Body of pancreas (tissue), 4 donors: ENCODE measurements around the gene SDCBP2. TPM values are rescaled to one million over a fixed set of nuclear protein-coding genes. Genes with fewer than 3 reads are reported as not detected.

Source experiments
- ATAC-seq: fragments of 150-250 bp; one replicate; pipeline ENCODE4 v1.9.1; 2016
- DNase-seq, 4 donors: peaks; one replicate each; pipeline ENCODE4 v3.0.0-alpha.2; 2019
- H3K27ac ChIP-seq, 4 donors: fragments of 200-600 bp; sonication (generic); 1 replicate in 3 of 4; 2 replicates in 1 of 4; pipeline versions ENCODE4 v1.5.1 to v1.6.1; 2016 to 2019; ENCODE audit warnings: mild to moderate bottlenecking in 1 of 4, mixed read lengths in 1 of 4, moderate library complexity in 1 of 4
- H3K27me3 ChIP-seq, 2 donors: fragments of 200-600 bp; sonication (generic); one replicate each; pipeline ENCODE4 v1.6.0; 2016; ENCODE audit warnings: mild to moderate bottlenecking in 1 of 2
- H3K36me3 ChIP-seq, 2 donors: fragments of 200-600 bp; sonication (generic); replicated peaks in 1 of 2; 2 replicates each; pipeline ENCODE4 v1.5.1; 2016; ENCODE audit warnings: low read depth in 2 of 2; ENCODE audit not compliant: insufficient read depth in 1 of 2
- H3K4me1 ChIP-seq: fragments of 200-600 bp; sonication (generic); one replicate; pipeline ENCODE4 v1.6.0; 2016
- H3K4me3 ChIP-seq, 2 donors: fragments of 200-600 bp; sonication (generic); 1 replicate in 1 of 2; 2 replicates in 1 of 2; pipeline ENCODE4 v1.5.1; 2016 to 2019
- H3K9me3 ChIP-seq, 3 donors: fragments of 200-600 bp; sonication (generic); 1 replicate in 2 of 3; 2 replicates in 1 of 3; pipeline ENCODE4 v1.5.1; 2016
- POLR2A ChIP-seq, 3 donors: fragments of 450-650 bp; IDR thresholded peaks; one replicate each; pipeline ENCODE4 v1.6.1; 2016; ENCODE audit warnings: antibody characterized with exemption in 3 of 3, mild to moderate bottlenecking in 2 of 3
- WGBS, 2 donors: methylation state at CpG; one replicate each; pipeline ENCODE4 v1.1.5; 2017; 5-methylcytosine and 5-hydroxymethylcytosine counted together
- intact Hi-C: fragments of 100-400 bp; cut with DNase I; formaldehyde crosslinking; loops from one replicate; pipeline ENCODE4 v1.15.1; 2023
- total RNA-seq, 2 donors: library from RNA; depleted of rRNA; stranded (reverse); fragments of >200 nt; gene quantifications; one replicate each; pipeline ENCODE4 v1.1.0, GENCODE V29; 2016
- TF ChIP-seq, protein P1 (sequence below), 7 experiments: fragments of 450-650 bp in 4 of 7; fragments of 200-600 bp in 3 of 7; sonication (generic) in 3 of 7; IDR thresholded peaks; one replicate each; pipeline ENCODE4 v1.5.1; 2016 to 2019; ENCODE audit warnings: antibody characterized with exemption in 7 of 7

SDCBP2 gene
- total RNA-seq, 2 donors from 2014 or later: 14.8 to 20.0 TPM

DNA sequence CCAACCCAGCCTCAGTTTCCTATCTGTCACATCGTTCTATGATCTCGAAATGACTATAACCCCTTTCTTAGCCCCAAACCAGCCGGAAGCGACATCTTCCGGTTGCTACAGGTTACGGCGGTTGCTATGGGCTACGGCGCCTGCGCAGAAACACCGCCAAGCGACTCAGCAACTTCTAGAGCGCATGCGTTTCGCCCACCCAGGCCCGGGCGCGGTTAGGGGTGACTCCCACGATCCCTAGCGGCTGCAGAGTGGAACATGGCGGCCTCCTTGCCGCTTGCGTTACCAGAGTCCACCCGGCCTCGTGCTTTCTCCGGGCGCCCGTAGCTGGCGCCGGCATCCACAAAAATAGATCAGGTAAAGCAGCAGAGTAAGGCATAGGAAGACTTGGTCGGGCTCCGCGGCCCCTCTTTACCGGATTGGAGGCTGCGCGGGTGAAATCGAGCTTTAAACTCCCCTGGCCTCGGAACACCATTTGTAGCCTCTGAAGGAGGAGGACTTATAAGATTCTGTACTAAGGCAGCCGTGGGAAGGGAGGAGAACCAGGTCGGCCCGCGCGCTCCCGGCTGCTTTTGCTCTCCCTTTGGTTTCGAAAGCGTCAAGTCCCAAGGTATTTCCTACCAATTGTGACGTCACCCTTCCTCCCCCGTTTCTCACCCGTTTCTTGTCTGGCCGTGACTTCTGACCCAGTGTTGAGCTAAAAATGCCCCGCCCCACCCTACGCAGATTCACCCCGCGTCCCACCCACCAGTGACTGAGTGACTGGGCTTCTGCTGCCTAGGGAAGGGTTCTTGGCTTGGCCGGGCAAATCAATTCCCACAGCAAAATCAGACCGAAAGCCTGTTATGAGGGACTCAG is 3.5 kb downstream of the SDCBP2 start:
- Histone ChIP-seq H3K27ac (peak overlapping the region; percentile 88 to 95 (median 92)), H3K9me3 (no peaks in the 10 kb centered on the region), H3K4me3 (peak overlapping the region; percentile 40 to 55), H3K27me3 (no peaks in the 10 kb centered on the region), H3K4me1 (peaks cover 50% of the 10 kb centered on the region), H3K36me3 (no peaks in the 10 kb centered on the region)
- 0 to 1% methylated on average over 26 to 56 of the region's 56 CpGs for WGBS, 2 donors
- intact Hi-C loops: no loop called here
- TF ChIP-seq POLR2A (IDR thresholded peaks at IDR 0.05): peak; percentile 89 to 98 (median 97)
- TF ChIP-seq, protein P1, sequence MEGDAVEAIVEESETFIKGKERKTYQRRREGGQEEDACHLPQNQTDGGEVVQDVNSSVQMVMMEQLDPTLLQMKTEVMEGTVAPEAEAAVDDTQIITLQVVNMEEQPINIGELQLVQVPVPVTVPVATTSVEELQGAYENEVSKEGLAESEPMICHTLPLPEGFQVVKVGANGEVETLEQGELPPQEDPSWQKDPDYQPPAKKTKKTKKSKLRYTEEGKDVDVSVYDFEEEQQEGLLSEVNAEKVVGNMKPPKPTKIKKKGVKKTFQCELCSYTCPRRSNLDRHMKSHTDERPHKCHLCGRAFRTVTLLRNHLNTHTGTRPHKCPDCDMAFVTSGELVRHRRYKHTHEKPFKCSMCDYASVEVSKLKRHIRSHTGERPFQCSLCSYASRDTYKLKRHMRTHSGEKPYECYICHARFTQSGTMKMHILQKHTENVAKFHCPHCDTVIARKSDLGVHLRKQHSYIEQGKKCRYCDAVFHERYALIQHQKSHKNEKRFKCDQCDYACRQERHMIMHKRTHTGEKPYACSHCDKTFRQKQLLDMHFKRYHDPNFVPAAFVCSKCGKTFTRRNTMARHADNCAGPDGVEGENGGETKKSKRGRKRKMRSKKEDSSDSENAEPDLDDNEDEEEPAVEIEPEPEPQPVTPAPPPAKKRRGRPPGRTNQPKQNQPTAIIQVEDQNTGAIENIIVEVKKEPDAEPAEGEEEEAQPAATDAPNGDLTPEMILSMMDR (IDR thresholded peaks at IDR 0.05): peak in 4 of 7 experiments; percentile 36 to 42 (median 39)
- peak; percentile 97 to 98 (median 98) for DNase-seq
- peak; percentile 82 for ATAC-seq

DNA sequence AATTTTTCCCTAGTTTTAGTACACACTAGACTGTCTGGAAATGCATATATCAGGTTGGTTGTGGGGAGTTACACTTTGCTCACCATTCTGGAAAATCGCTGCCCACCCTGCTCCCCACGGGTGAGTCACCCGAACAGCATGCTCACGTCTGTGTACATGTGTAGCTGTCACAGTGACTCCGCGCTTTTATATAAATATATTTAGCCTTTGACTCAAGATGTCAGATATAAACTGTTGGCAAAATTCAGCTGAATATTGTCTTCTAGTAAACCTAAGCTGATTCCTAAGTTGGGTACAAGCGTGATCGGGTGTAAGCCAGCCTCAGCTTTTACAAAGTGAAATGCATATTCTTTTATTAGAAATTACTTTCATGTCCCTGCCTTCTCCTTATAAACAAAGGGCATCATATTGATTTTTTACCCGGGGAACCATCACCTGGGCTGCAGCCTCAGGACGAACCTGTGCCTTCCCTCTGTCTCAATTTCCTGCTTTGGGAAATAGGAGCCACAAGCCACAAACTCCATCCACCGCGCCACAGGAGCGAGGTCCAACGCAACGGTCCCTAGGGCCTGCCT is 4.3 kb downstream of the SDCBP2 start:
- peak; percentile 4 for ATAC-seq

DNA sequence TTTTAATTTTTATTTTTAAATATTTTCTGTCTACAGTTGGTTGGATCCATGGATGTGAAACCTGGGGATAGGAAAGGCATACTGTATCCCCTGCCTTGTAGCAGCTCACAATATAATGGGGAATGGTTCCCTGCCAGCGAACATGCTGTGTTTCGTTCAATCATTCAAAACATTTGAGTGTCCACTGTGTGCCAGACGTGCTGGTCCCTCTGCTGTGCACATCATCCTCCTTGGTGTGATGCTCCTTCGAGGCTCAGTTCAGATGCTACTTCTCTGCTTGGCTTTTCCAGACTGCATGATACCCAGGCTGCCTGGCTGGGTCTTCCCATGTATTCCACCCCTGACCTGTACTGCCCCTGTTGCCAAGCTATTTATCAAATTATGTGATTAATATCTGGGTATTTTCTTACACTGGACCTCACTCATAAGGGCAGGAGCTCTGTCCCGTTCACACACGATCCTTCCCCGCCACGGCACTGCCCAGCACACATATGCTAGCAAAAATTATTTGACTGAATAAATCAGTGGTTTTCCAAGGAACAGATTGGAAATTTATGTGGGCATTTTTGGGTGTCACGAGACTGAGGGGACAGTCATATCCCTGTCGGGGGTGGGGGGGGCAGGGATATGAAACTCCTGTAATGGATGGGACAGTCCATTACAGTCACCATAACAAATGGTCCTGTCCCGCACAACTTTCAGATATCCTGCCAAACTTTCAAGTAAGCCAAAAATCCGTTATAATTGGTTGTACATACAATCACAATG is 4.9 kb downstream of the SDCBP2 start:
- DNase-seq: peak in 1 of 4 donors; percentile 8
- H3K27me3 ChIP-seq: no peaks in the 10 kb centered on the region
- no peak for ATAC-seq
- H3K36me3 ChIP-seq: no peaks in the 10 kb centered on the region
- H3K4me3 ChIP-seq: no peak overlapping the region
- peak overlapping the region in 1 of 4 donors; percentile 58 for H3K27ac ChIP-seq
- H3K4me1 ChIP-seq: peaks cover 36% of the 10 kb centered on the region
- intact Hi-C loops: no loop called here
- TF ChIP-seq POLR2A (IDR thresholded peaks at IDR 0.05): no peak
- TF ChIP-seq, protein P1 (IDR thresholded peaks at IDR 0.05): no peak
- WGBS, 2 donors: 71 to 77% methylated on average over 12 of the region's 12 CpGs
- no peaks in the 10 kb centered on the region for H3K9me3 ChIP-seq

More for the DNA sequence above, 4.3 kb downstream of the SDCBP2 start:
- no peaks in the 10 kb centered on the region for H3K36me3 ChIP-seq
- H3K4me1 ChIP-seq: peaks cover 43% of the 10 kb centered on the region
- intact Hi-C loops: no loop called here
- peak overlapping the region in 3 of 4 donors; percentile 91 to 95 (median 93) for H3K27ac ChIP-seq
- WGBS, 2 donors: 23 to 27% methylated on average over 15 of the region's 15 CpGs
- H3K4me3 ChIP-seq: peak overlapping the region in 1 of 2 donors; percentile 40
- peak in 2 of 4 donors; percentile 12 to 15 for DNase-seq
- no peaks in the 10 kb centered on the region for H3K9me3 ChIP-seq
- H3K27me3 ChIP-seq: no peaks in the 10 kb centered on the region
- TF ChIP-seq, protein P1 (IDR thresholded peaks at IDR 0.05): no peak
- no peak for TF ChIP-seq POLR2A (IDR thresholded peaks at IDR 0.05)

DNA sequence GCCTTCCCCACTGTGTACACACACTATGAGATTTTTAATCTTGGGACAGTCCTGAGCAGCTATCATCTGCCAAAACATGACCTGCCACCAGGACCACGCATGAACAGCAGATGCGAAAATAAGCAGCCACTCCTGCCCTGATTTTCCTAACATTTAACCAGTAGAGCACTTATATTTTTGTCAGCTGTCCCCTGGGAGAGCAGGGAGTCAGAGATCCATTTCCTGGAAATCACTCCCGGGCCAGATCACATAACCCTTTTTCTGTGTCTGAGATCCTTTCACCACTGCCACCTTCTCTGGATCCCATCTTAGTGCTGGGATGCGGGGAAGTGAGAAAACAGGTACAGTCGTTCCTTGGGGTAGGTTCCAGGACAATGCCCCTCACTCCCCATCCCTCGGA is 5.7 kb downstream of the SDCBP2 start:
- intact Hi-C loops: no loop called here
- Histone ChIP-seq H3K36me3 (no peaks in the 10 kb centered on the region), H3K9me3 (no peaks in the 10 kb centered on the region), H3K27ac (peak overlapping the region in 1 of 4 donors; percentile 58), H3K4me3 (no peak overlapping the region), H3K27me3 (no peaks in the 10 kb centered on the region), H3K4me1 (peaks cover 29% of the 10 kb centered on the region)
- TF ChIP-seq, protein P1 (IDR thresholded peaks at IDR 0.05): no peak
- no peak for TF ChIP-seq POLR2A (IDR thresholded peaks at IDR 0.05)
- ATAC-seq (no peak), DNase-seq (no peak)
- WGBS, 2 donors: 69 to 74% methylated on average over 6 of the region's 6 CpGs
